ENCODE results near the gene RAD23A.

Gene RAD23A

DNA sequence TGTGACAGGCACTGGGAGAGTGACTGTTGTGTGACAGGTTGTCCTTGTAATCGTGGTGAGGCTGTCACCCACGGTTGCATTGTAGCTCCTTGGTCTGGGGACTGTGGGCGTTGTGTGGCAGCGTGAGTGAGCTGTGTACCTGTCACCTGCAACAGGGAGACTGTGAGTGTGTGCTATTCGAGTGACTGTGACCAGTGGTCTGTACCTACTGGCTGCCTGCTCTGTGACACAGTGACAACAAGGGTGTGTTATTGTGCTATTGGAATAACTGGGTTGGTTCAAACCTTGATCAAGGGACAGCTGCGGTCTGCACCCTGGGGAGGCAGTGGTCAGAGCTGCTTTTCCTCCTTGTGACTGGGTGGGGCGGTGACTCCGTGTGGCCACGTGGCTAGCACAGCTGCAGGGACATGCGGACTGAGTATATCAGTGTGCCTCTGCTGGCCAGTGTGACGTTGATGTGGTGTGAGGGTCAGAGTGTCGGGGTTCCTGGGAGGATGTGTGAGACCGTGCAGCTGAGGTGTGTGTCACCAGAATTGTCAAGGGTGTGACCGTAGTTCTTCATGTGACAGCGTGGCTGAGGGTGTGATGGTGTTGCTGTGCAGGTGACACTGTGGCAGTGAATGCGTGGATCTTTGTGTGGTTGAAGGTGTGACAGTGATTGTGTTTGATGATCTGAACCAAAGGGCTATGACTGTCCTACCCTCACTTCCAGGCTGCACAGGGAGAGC is 39.6 kb downstream of the RAD23A start:
- TF ChIP-seq, protein P1, sequence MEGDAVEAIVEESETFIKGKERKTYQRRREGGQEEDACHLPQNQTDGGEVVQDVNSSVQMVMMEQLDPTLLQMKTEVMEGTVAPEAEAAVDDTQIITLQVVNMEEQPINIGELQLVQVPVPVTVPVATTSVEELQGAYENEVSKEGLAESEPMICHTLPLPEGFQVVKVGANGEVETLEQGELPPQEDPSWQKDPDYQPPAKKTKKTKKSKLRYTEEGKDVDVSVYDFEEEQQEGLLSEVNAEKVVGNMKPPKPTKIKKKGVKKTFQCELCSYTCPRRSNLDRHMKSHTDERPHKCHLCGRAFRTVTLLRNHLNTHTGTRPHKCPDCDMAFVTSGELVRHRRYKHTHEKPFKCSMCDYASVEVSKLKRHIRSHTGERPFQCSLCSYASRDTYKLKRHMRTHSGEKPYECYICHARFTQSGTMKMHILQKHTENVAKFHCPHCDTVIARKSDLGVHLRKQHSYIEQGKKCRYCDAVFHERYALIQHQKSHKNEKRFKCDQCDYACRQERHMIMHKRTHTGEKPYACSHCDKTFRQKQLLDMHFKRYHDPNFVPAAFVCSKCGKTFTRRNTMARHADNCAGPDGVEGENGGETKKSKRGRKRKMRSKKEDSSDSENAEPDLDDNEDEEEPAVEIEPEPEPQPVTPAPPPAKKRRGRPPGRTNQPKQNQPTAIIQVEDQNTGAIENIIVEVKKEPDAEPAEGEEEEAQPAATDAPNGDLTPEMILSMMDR (IDR thresholded peaks at IDR 0.05; ENCODE audit: control insufficient read depth, insufficient read depth, low read depth, low read length, missing control alignments) = no peak
- DNase-seq (ENCODE audit: low read depth) = no peak
- H3K4me3 ChIP-seq (ENCODE audit: control insufficient read depth, low read depth, low read length) = no peak overlapping the region

DNA sequence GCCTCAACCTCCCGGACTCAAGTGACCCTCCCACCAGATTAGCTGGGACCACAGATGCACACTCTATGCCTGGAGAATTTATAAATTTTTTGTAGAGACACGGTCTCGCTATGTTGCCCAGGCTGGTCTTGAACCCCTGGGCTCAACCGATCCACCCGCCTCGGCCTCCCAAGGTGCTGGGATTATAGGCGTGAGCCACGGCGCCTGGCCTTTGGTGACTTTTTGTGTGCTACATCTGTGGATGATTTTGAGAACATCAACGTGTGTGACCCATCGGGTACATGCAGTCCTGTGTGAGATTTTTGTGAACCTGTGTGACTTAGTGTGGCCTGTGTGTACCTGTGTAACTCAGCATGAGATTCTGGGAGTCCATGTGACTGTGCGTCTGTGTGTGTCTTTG is 41.1 kb downstream of the RAD23A start:
- H3K4me3 ChIP-seq (ENCODE audit: control insufficient read depth, low read depth, low read length) = no peak overlapping the region
- DNase-seq (ENCODE audit: low read depth) = no peak
- TF ChIP-seq, protein P1 (IDR thresholded peaks at IDR 0.05; ENCODE audit: control insufficient read depth, insufficient read depth, low read depth, low read length, missing control alignments) = no peak

- TF ChIP-seq, protein P1 (IDR thresholded peaks at IDR 0.05; ENCODE audit: control insufficient read depth, insufficient read depth, low read depth, low read length, missing control alignments) = no peak
- H3K4me3 ChIP-seq (ENCODE audit: control insufficient read depth, low read depth, low read length) = no peak overlapping the region
- no peak for DNase-seq (ENCODE audit: low read depth)
Measured at GRCh38 chr19:12987190-12987589, 41.5 kb downstream of the RAD23A start.

DNA sequence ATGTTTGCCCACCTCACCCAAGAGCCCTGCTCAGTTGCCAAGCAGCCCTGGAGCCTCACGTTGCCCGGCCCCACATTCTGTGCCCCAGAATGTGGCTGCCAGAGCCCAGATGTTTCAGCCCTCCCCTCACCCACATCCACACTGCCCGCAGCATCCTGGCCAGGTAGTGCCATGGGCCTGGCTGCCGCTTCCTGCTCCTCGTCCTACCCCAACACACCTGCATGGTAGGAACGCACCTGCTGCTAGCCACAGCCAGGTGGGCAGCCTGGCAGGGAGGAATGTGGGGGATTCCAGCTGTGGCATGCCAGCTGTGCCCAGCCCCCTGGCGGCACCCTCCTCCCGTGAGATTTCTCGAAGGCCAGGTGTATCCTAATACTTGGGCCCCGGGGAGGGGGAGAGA is 42.1 kb downstream of the RAD23A start:
- TF ChIP-seq, protein P1 (IDR thresholded peaks at IDR 0.05; ENCODE audit: control insufficient read depth, insufficient read depth, low read depth, low read length, missing control alignments) = no peak
- no peak overlapping the region for H3K4me3 ChIP-seq (ENCODE audit: control insufficient read depth, low read depth, low read length)
- no peak for DNase-seq (ENCODE audit: low read depth)

DNA sequence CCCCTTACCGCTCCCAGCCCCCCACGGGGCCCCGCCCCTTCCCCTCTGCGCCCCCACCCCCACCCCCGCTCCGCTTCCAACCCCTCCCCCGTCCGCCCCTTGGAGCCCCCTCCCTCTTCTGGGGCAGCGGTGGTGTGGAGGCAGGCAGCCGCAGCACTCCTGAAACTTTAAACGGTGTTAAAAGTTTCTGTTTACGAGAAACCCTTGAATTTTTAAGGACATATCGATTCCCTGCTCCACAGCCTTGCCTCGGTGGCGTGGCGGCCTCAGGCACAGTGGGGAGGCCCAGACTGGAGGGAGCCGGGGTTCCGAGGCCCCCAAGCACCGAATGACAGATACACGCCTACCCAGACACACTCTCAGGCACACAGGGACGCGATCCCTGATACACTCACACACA is 44.8 kb downstream of the RAD23A start:
- TF ChIP-seq, protein P1 (IDR thresholded peaks at IDR 0.05; ENCODE audit: control insufficient read depth, insufficient read depth, low read depth, low read length, missing control alignments) = no peak
- no peak overlapping the region for H3K4me3 ChIP-seq (ENCODE audit: control insufficient read depth, low read depth, low read length)
- DNase-seq (ENCODE audit: low read depth) = no peak

DNA sequence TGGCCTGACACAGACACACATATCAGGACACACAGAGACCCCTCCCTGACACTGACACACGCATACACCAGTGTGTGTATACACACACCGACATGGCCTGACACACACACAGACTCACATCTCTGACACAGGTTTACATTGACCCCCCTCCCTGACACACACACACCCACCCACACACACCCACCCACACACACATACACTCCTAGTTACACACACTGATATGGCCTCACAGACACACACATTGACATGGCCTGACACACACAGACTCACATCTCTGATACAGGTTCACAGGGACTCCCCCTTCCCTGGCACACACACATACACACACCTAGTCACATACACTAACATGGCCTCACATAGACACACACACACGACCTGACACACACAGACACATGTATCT is 45.2 kb downstream of the RAD23A start:
- TF ChIP-seq, protein P1 (IDR thresholded peaks at IDR 0.05; ENCODE audit: control insufficient read depth, insufficient read depth, low read depth, low read length, missing control alignments) = no peak
- DNase-seq (ENCODE audit: low read depth) = no peak
- H3K4me3 ChIP-seq (ENCODE audit: control insufficient read depth, low read depth, low read length) = no peak overlapping the region

Data from AG09309 (cell line).